HL-60 (cell line): Measurements from ENCODE around the gene DCP2.

Experiments
- DNase-seq, 2 experiments: peaks; one replicate each; pipeline ENCODE4 v3.0.0-alpha.2; 2010 to 2020; ENCODE audit warnings: low read depth in 1 of 2, low spot score in 1 of 2
- H3K27ac ChIP-seq: fragments of 250-450 bp; sonication (Bioruptor Pico); replicated peaks from 2 replicates; pipeline ENCODE4 v1.5.1; 2020; ENCODE audit warnings: mild to moderate bottlenecking, moderate library complexity
- H3K27me3 ChIP-seq: fragments of 250-450 bp; sonication (Bioruptor Pico); 2 replicates; pipeline ENCODE4 v1.5.1; 2021; ENCODE audit warnings: mild to moderate bottlenecking, moderate library complexity; ENCODE audit not compliant: insufficient read depth, poor library complexity, severe bottlenecking
- H3K4me3 ChIP-seq: replicated peaks from 2 replicates; pipeline ENCODE4 v1.5.1; 2011; ENCODE audit warnings: mild to moderate bottlenecking, control low read depth, low read length; ENCODE audit not compliant: insufficient read depth
- GABPA ChIP-seq: IDR thresholded peaks from 2 replicates; pipeline ENCODE4 v1.6.1; 2012; ENCODE audit warnings: low read depth
- POLR2AphosphoS5 ChIP-seq: IDR thresholded peaks from 2 replicates; pipeline ENCODE4 v1.6.1; 2012; ENCODE audit warnings: low read depth
- SPI1 ChIP-seq: IDR thresholded peaks from 2 replicates; pipeline ENCODE4 v1.6.1; 2012; ENCODE audit warnings: low read depth, mild to moderate bottlenecking, borderline replicate concordance
- TF ChIP-seq, protein P1 (sequence below): IDR thresholded peaks from 2 replicates; pipeline ENCODE4 v1.6.1; 2012; ENCODE audit warnings: low read depth; ENCODE audit not compliant: insufficient replicate concordance
- TF ChIP-seq, protein P2 (sequence below): IDR thresholded peaks from one replicate; pipeline ENCODE4 v1.5.1; 2011; ENCODE audit warnings: low read length, control low read depth, inconsistent platforms; ENCODE audit not compliant: insufficient read depth

Gene DCP2

DNA sequence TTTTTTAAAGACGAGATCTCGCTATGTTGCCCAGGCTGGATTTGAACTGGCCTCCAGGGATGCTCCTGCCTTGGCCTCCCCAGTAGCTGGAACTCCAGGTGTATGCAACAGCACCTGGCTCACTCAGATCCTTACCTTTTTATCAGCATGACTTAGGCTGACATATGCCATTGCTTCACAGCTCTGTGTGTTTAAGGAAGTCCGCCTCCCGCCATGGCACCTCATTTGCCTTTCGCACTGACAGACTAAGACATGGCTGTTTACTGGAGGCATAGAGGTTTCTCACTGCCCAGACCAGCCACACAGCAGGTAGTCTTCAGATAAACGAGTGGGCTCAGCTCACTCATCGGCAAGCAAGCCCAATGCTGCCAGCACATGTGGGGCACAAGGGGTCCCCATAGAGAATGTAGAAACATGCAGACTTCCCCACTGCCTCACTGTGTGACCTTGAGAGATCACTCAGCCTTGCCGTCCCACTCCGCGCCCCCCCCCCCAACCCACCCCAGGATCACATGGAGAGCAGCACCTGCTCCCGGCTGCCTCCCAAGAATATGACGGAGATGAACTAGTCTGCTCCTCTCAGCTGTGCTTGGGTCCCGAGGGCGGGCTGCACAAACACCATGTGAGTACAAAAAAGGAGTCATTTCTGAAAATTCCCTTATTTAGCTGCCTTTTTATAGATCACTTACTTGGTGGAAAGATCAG lies 62.8 kb downstream of the DCP2 start:
- DNase-seq = no peak
- Histone ChIP-seq H3K27ac (no peak overlapping the region), H3K4me3 (no peak overlapping the region), H3K27me3 (no peaks in the 10 kb centered on the region)
- no peak for TF ChIP-seq SPI1
- TF ChIP-seq, protein P1, sequence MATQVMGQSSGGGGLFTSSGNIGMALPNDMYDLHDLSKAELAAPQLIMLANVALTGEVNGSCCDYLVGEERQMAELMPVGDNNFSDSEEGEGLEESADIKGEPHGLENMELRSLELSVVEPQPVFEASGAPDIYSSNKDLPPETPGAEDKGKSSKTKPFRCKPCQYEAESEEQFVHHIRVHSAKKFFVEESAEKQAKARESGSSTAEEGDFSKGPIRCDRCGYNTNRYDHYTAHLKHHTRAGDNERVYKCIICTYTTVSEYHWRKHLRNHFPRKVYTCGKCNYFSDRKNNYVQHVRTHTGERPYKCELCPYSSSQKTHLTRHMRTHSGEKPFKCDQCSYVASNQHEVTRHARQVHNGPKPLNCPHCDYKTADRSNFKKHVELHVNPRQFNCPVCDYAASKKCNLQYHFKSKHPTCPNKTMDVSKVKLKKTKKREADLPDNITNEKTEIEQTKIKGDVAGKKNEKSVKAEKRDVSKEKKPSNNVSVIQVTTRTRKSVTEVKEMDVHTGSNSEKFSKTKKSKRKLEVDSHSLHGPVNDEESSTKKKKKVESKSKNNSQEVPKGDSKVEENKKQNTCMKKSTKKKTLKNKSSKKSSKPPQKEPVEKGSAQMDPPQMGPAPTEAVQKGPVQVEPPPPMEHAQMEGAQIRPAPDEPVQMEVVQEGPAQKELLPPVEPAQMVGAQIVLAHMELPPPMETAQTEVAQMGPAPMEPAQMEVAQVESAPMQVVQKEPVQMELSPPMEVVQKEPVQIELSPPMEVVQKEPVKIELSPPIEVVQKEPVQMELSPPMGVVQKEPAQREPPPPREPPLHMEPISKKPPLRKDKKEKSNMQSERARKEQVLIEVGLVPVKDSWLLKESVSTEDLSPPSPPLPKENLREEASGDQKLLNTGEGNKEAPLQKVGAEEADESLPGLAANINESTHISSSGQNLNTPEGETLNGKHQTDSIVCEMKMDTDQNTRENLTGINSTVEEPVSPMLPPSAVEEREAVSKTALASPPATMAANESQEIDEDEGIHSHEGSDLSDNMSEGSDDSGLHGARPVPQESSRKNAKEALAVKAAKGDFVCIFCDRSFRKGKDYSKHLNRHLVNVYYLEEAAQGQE = no peak
- no peak for TF ChIP-seq POLR2AphosphoS5
- no peak for TF ChIP-seq GABPA

DNA sequence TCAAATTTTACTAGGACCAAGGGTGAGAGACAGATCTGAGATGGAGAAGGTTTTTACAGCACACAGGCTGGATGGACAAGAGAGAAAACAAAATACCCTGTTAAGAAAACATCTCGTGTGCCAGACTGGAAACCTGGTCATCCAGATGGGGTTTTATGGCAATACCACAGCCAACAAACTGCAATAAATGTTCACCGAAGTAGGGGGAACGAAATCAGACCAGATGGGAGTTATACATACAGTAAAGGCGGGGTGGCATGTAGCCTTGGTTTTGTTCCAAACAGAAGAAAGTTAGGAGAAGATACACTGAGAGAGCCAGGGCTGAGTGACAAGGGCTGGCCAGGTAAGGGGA lies 63.3 kb downstream of the DCP2 start:
- no peak overlapping the region for H3K27ac ChIP-seq
- no peaks in the 10 kb centered on the region for H3K27me3 ChIP-seq

DNA sequence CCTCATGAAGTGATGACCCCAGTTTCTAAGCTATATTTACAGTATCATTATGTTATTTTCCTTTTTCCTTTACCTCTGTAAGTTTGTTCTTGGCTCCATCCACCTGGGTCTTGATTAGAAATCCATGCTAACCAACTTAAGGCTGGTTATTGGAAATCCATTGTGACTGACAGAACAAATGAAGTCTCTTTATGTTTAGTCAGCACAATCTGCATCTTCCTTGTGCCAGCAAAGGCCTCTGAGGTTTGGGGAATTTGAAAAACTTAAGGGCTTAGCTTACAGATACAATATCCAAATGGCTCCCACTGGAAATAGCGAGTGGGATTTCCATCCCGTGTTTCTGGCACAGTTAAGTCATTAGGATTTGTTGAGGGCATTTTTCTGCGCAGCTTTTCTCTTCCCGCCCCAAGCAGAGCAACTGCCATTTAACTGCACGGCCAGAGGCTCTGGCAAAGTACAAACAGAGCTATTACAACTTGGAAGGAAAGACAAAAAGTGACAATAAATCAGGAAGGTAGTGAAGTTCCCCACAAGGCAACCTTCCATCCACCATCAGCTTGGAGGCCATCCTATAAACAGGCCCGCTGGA lies 64.2 kb downstream of the DCP2 start:
- Histone ChIP-seq H3K4me3 (no peak overlapping the region), H3K27ac (no peak overlapping the region)
- TF ChIP-seq, protein P2, sequence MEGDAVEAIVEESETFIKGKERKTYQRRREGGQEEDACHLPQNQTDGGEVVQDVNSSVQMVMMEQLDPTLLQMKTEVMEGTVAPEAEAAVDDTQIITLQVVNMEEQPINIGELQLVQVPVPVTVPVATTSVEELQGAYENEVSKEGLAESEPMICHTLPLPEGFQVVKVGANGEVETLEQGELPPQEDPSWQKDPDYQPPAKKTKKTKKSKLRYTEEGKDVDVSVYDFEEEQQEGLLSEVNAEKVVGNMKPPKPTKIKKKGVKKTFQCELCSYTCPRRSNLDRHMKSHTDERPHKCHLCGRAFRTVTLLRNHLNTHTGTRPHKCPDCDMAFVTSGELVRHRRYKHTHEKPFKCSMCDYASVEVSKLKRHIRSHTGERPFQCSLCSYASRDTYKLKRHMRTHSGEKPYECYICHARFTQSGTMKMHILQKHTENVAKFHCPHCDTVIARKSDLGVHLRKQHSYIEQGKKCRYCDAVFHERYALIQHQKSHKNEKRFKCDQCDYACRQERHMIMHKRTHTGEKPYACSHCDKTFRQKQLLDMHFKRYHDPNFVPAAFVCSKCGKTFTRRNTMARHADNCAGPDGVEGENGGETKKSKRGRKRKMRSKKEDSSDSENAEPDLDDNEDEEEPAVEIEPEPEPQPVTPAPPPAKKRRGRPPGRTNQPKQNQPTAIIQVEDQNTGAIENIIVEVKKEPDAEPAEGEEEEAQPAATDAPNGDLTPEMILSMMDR = no peak
- TF ChIP-seq POLR2AphosphoS5 (no peak), SPI1 (no peak), GABPA (no peak)
- TF ChIP-seq, protein P1 = no peak

More for the DNA sequence above, 63.3 kb downstream of the DCP2 start:
- TF ChIP-seq, protein P1 = no peak
- no peak for TF ChIP-seq SPI1
- TF ChIP-seq POLR2AphosphoS5 = no peak
- TF ChIP-seq, protein P2 = no peak
- no peak for TF ChIP-seq GABPA
- DNase-seq = no peak
- no peak overlapping the region for H3K4me3 ChIP-seq

More for the DNA sequence above, 64.2 kb downstream of the DCP2 start:
- no peaks in the 10 kb centered on the region for H3K27me3 ChIP-seq
- no peak for DNase-seq
